Activated CD4-positive, CD25-positive, alpha-beta regulatory T cell treated with anti-CD3 and anti-CD28 coated beads, Interleukin-2, amount 50 U/mL, for 24 hours (primary cell): Measurements from ENCODE around the gene CHAD.
"Not testable (repeated sequence)": the region's sequence is repeated elsewhere in the genome, so short reads cannot be mapped to it uniquely, and the experiment has no call there.

ENCODE experiments used
- ATAC-seq, 2 donors: fragments of 150-1000 bp; cut with Tn5 transposase; one replicate each; pipeline ENCODE4 v1.10.0; 2021; ENCODE audit warnings: mild to moderate bottlenecking in 1 of 2, moderate library complexity in 1 of 2

CHAD gene

GRCh38 chr17:50473901-50474300 lies 5.2 kb upstream of the CHAD start:
- ATAC-seq, result no peak

GRCh38 chr17:50472761-50473161 lies 4.1 kb upstream of the CHAD start:
- ATAC-seq, result not testable (repeated sequence)

- ATAC-seq, result no peak
Measured at GRCh38 chr17:50472286-50472685, 3.6 kb upstream of the CHAD start.

GRCh38 chr17:50471009-50471905 lies 2.6 kb upstream of the CHAD start:
- ATAC-seq, result no peak

- no peak for ATAC-seq
Measured at GRCh38 chr17:50470426-50470825, 1.7 kb upstream of the CHAD start.

GRCh38 chr17:50469671-50470305 lies 1.1 kb upstream of the CHAD start:
- no peak for ATAC-seq

- ATAC-seq, result no peak
Measured at GRCh38 chr17:50469208-50469605, 527 bp upstream of the CHAD start.

GRCh38 chr17:50467855-50468303 lies 801 bp downstream of the CHAD start:
- no peak for ATAC-seq

- ATAC-seq, result no peak
Measured at GRCh38 chr17:50467114-50467854, 1.4 kb downstream of the CHAD start.

GRCh38 chr17:50466371-50467113 lies 2.1 kb downstream of the CHAD start:
- no peak for ATAC-seq

GRCh38 chr17:50465635-50466034 lies 3.0 kb downstream of the CHAD start:
- ATAC-seq, result no peak

GRCh38 chr17:50465171-50465570 lies 3.5 kb downstream of the CHAD start:
- no peak for ATAC-seq

GRCh38 chr17:50464736-50465135 lies 3.9 kb downstream of the CHAD start:
- ATAC-seq, result no peak

GRCh38 chr17:50464121-50464520 lies 4.6 kb downstream of the CHAD start:
- ATAC-seq, result no peak

- ATAC-seq, result no peak
Measured at GRCh38 chr17:50462446-50462845, 6.2 kb downstream of the CHAD start.

GRCh38 chr17:50461550-50462132 lies 7.0 kb downstream of the CHAD start:
- ATAC-seq, result no peak

- ATAC-seq, result no peak
Measured at GRCh38 chr17:50460831-50461526, 7.7 kb downstream of the CHAD start.

- no peak for ATAC-seq
Measured at GRCh38 chr17:50459756-50460155, 8.9 kb downstream of the CHAD start.

GRCh38 chr17:50458701-50459676 lies 9.7 kb downstream of the CHAD start:
- no peak for ATAC-seq

- ATAC-seq, result no peak
Measured at GRCh38 chr17:50458270-50458669, 10.4 kb downstream of the CHAD start.
